Measurements from ENCODE around the gene CFAP100.

CFAP100 gene

DNA sequence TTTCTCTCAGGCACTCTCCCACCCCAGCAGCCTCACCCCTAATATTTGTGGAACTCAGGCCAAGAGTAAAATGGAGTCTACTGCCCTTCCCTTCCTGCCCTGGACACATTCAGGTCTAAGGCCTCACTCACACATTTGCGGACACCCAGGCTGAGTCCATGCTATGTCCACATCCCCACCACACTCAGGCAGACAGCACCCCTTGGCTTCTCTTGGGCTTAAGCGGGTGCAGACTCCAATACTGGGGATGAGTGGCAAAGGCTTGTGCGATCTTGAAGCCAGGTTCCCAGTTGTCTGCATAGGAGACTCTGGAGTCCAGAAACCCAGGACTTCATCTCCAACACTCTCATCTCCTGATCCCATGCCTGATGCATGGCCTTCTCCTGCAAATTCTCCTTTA is 17.5 kb upstream of the CFAP100 start:
- DNase-seq, result no peak

DNA sequence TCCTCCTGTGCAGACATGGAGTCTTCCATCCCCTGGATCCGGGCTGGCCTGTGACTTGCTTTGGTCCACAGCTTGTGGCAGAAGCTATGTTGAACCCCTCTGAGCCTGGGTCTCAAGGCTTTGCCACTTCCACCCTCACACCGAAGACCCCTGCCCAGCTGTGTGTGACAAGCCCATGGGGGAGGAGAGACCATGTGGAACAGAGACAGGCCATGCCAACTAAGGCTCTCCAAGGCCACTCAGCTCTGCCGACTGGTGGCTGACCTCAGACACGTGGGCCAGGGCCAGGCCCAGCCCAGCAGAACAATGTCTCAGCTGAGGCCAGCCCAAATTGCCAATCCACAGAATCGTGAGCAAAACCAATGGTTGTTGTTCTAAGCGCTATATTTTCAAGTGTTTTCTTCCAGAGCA is 16.4 kb upstream of the CFAP100 start:
- DNase-seq, result no peak

GRCh38 chr3:126380011-126380768 is 14.5 kb upstream of the CFAP100 start:
- no peak for DNase-seq

GRCh38 chr3:126381966-126382365 is 12.7 kb upstream of the CFAP100 start:
- DNase-seq, result no peak

- peak; percentile 5 to 30 for DNase-seq
Observed at GRCh38 chr3:126389112-126389793, 5.5 kb upstream of the CFAP100 start.

- no peak for DNase-seq
Observed at GRCh38 chr3:126389794-126390146, 4.9 kb upstream of the CFAP100 start.

DNA sequence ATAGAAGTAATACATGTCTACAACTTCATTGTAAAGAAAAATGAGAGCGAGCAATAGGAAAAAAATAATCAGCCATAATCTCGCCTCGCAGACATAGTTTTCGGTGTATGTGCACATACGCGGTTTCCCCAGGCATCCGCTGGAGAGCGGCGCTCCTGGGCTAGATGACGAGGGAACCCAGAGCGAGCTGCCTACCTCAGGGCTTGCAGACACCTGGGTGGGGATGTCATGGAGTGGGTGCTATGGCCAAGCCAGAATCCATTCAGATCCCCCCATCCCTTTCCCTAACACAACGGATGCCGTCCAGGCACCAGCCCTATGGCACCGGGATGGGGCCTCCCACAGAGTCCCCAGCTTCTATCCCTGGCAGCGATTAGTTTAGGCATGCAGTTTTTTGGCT is 4.5 kb upstream of the CFAP100 start:
- DNase-seq, result no peak

DNA sequence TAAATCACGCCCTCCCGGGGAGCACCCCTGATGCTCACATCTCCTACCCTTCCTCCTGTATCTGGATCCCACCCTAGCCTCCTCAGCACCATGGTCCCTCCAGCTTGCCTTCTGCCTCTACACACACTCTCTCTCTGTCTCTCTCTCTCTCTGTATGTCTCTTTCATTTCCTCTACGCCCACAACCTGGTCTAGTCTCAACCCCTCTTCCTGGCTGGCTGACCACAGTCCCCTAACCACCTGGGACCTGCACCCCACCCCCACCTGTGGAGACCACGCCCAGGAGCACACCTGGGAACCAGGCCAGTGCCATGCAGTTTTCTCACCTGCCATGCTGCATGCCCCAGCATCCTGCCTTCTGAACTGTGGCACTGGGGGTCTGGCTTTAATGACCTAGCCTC is 4.0 kb upstream of the CFAP100 start:
- no peak for DNase-seq

DNA sequence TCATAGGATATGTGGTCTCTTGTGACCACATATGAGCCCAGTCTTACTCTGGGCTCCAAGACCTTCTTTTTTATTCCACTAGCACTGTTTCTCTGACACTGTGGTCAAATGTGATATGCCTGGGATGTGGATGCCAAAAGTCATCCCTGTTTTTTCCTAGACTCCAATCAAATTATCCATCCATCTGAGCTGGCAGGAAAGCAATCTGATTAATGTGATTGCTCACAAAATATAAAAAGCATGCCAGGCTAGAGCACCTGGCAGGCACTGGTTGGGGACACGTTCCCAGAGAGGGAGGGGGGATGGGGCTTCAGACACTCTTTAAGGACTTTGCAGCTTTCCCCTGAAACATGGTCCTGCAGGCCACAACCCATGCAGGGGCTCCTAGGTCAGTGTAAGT is 3.1 kb upstream of the CFAP100 start:
- DNase-seq, result no peak

GRCh38 chr3:126392246-126392645 is 2.5 kb upstream of the CFAP100 start:
- no peak for DNase-seq

DNA sequence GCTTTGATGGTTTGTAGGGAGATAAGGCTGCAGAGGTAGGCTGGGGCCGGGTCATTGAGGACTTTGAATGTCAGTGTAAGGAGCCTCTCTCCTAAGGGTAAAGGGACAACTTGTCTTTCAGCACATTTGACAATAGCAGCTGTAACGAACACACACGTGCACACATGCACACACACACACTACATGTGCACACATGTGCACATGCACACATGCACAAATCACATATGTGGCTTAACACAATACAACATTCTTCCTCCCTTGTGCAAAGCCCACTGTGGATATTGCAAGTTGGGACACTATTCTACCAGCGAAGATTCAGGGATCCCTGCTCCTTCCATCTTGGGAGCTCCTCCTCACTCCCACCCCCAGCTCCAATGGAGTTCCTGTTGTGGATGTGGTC is 1.1 kb upstream of the CFAP100 start:
- DNase-seq, result no peak

DNA sequence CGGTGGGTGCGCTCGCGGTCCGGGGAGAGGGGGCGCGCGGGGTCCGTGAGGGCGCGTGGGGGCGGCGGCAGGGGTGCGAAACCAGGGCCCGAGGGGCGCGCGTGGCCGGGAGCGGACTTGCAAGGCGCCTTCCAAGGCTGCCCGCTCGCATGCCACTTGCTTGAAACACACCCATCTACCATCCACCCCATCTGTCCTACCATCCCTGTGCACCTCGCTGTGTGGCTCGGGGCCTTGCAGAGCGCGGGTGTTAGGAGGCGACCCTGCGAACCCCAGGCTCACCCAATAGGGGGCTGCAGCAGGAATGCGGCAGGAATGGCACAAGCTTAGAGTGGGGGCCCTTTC is 240 bp downstream of the CFAP100 start:
- no peak for DNase-seq

DNA sequence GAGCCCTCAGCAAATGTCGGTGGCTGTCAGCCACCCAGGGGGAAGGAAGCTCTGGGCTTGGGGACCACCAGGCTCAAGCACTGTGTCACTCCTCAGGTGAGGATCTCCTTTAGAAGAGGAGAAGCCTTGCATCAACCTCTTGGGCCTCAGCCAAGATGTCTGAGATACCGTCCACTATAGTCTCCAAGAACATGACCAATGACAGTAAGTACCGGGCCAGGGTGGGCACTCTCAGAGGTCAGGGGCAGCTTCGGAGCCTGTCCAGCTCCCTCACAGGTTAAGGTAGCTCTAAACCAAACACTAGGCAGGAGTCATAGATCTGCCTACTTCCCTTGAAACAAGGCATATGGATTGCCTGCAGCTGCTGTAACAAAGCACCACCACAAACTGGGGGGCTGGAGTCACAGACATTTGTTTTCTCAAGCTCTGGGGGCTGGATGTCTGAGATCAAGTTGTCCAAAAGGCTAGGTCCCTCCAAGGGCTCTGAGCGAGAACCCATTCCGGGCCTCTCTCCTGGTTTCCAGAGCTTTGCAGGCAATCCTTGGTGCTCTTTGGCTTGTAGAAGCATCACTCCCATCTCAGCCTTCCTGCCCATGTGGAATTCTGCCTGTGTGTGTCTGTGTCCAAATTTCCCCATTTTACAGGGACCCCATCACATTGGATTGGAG is 1.3 kb downstream of the CFAP100 start:
- no peak for DNase-seq

DNA sequence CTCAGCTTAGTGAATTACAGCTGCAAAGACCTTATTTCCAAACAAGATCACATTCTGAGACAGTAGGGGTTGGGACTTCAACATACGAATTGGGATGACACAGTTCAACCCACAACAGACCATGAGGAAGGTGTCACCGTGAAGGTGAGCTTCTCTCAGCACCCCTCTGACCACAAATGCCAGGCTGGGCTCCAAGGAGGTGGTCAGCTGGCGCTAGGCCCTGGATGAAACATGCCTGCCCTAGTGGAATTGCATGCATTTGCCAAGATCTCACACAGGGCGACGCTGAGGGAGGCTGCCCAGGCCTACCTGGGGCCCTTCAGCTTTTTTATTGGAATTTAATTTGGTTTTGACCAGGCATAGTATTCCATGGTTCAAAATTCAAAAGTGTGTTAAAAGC is 1.8 kb downstream of the CFAP100 start:
- DNase-seq, result no peak

DNA sequence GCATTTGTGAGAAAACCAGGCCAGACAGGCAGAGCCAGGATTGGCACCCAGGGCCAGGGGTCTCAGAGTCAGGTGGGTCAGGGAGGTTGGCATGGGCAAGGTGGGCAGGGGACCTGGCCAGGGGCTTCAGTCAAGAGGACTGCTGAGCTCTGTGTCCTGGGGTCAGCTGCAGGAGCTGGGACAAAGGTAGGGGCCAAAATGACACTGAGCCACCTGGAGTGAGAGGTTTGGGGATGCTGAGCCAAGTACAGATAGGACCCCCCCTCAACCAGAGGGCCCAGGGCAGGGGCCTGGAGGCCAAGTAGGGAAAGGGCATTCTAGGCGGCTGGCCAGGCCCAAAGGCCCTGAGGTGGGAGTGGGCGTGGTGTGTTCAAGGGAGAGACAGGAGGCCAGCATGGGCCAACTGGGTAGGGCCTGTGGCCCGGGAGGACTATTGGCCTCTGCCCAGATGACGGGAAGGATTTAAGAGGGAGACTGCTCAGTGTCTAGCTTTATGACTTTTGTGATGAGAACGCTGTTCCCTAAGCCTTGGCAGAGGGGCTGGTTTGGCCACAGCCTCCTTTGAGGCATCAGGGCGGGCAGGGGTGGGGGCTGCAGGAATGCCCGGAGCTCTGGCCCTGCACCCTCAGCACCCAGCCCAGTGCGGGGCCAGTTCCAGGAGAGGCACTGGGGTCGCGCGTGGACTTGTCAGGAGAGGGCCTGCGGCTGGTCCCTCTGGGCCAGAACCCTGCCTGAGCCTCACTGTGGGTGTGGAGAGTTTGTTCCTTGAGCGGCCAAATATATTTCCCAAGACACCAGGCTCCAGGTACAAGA is 3.1 kb downstream of the CFAP100 start:
- no peak for DNase-seq

DNA sequence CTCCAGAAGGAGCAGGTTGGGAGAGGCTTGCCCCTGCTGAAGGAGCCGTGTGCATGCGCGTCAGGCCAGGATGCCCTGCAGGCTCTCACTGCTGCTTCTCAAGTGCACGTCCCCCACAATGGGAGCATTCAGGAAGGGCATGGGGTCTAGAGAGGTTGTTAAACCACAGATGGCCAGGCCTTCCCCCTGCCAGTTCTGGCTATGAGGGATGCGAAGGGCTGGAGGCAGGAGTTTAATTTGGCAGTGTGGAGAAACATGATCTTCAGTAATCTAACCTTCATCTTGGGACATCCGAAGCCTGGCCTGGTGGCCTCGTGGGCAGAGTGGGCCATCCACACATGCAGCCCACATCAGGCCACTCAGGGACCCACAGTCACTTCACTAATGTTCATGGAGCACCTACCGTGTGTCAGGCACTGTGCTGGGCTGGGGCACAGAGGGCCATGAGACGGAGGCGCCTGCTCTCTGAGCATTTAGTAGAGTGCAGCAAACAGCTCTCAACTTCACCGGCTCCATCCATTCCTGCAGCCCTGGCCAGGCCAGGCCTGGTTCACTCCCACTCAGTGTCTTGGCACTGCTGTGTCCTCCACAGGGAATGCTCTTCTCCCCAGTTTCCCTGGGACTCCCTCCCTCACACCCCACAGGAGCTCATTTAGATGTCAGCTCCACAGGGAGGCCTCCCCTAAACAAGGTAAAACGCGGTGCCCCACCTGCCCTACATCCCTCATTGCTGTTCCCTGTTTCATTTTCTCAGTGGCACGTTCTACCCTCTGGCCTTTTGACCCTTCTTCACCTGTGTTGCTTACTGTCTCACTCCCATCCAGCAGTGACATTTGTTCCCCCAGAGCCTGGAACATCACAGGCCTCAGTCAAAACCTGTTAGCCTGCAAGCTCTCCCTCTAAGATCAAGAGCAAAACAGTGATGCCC is 4.0 kb downstream of the CFAP100 start:
- no peak for DNase-seq

GRCh38 chr3:126399351-126399735 is 4.6 kb downstream of the CFAP100 start:
- no peak for DNase-seq

DNA sequence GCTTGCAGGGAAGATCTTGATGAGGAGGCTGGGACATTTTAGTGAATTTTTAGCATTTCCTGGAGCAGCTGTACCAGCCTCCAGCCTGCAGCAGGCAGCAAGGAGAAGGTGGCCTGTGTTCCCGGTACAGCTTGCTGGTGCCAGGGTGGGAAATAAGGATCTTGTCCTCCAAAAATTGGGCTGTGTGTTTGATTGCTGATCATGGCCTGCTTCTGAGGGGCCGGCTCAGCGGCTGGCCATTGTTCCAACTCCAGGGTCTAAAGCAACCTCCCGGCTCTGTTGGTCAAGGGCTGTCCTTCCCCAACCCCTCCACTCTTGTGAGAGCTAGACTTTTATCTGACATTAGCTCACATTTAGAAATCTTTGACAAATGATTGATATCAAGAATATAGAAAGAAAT is 5.0 kb downstream of the CFAP100 start:
- DNase-seq, result no peak

DNA sequence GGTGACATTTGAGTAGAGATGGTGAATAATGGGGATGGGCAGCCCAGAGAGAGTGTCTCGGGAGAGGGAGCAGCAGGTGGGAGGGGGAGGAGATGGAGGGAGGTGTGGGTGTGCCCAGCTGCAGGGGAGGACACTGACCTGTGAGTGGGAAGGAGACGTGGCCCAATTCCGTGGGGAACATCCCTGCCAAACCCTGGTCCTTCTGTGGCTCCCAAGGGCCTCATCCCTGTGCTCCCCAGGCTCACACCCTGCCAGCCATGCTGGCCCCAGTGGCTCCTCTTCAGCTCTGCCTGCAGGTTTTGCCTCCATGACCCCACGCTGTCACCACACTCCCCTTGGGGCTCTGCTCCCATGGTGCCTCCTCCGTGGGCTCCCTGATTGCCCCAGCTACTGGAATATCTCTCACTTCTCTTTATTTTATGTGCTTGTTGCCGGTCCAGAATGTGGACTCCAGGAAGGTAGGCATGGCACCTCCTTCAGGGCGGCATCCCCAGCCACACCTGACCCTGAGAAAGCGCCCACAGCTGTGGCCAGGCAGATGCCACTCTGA is 7.0 kb downstream of the CFAP100 start:
- DNase-seq, result no peak

DNA sequence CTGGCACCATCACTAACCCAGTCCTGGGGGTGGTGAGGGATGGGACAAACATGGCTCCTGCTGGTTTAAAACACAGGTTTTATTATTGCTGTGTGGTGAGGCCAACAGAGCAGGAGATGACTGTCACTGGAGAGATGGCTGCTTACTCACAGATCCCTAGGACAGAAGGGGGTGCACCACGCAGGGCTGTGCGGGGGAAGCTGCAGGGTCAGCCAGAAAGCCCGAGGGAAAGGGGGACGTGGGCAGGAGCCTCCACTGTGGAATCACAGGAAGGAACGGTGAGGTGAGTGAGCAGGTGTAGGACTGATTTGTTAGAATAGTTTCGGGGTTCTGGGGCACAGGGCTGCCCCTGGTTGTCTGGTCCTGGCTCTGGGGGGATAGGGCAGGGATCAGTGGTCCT is 7.5 kb downstream of the CFAP100 start:
- no peak for DNase-seq

DNA sequence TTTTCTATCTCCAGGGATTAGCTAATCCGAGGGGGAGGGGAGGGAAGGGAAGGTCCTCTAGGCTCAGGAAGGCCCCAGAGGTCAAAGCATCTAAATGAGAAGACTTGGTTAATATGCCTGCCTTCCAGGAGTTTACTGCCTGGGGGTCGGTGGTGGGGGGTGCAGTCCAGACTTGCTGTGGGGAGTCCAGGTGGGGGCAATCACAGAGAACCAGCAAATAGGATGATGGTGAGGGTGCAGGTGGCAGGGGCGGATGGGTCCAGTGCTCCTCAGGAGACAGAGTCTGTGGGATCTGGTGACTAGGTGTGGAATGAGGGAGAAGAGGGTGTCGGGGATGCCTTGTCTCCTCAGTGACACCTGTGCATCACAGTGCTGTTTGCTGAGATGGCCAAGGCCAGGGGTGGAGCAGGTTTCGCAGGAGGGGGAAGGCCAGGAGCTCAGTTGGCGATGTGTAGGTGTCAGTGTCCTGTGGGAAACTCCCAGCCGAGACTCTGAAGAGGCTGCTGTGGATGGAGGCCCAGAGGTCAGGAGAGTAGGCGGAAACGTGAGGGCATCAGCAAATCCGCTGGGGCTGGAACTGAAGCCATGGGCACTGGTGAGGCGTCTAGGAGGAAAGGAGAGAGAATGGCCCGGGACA is 8.1 kb downstream of the CFAP100 start:
- DNase-seq, result no peak
